Vagina (tissue), 2 donors: Measurements from ENCODE around the gene DLX1. TPM values are rescaled to one million over a fixed set of nuclear protein-coding genes. Genes with fewer than 3 reads are reported as not detected.
"Not testable (repeated sequence)": the region's sequence is repeated elsewhere in the genome, so short reads cannot be mapped to it uniquely, and the experiment has no call there.

Experiments
- DNase-seq, 2 donors: peaks; one replicate each; pipeline ENCODE4 v3.0.0-alpha.2; 2017; ENCODE audit errors: extremely low spot score in 2 of 2
- H3K27ac ChIP-seq: fragments of 200-600 bp; sonication (generic); one replicate; pipeline ENCODE4 v1.5.1; 2019
- H3K27me3 ChIP-seq: fragments of 200-600 bp; sonication (generic); one replicate; pipeline ENCODE4 v1.5.1; 2019
- H3K36me3 ChIP-seq, 2 donors: fragments of 200-600 bp; sonication (generic); one replicate each; pipeline ENCODE4 v1.5.1; 2017 to 2019
- H3K4me1 ChIP-seq: fragments of 200-600 bp; sonication (generic); one replicate; pipeline ENCODE4 v1.5.1; 2019
- H3K4me3 ChIP-seq, 2 donors: fragments of 200-600 bp; sonication (generic); 1 replicate in 1 of 2; 2 replicates in 1 of 2; pipeline ENCODE4 v1.5.1; 2016 to 2019
- H3K9me3 ChIP-seq: fragments of 200-600 bp; sonication (generic); one replicate; pipeline ENCODE4 v1.5.1; 2019
- POLR2AphosphoS5 ChIP-seq, 2 donors: sonication (generic); formaldehyde crosslinking; IDR thresholded peaks; one replicate each; pipeline ENCODE4 v1.9.0; 2017; ENCODE audit warnings: antibody characterized with exemption in 2 of 2, mild to moderate bottlenecking in 2 of 2, low read depth in 1 of 2; ENCODE audit not compliant: insufficient read depth in 1 of 2
- intact Hi-C: fragments of 100-400 bp; cut with DNase I; formaldehyde crosslinking; loops from one replicate; pipeline ENCODE4 v1.15.1; 2023
- total RNA-seq: library from RNA; depleted of rRNA; stranded (reverse); fragments of >200 nt; gene quantifications from one replicate; pipeline ENCODE4 v1.2.3, GENCODE V29; 2016
- TF ChIP-seq, protein P1 (sequence below), 3 experiments: fragments of 450-650 bp in 2 of 3; fragments of 200-600 bp in 1 of 3; sonication (generic) in 1 of 3; IDR thresholded peaks; one replicate each; pipeline ENCODE4 v1.5.1; 2017 to 2019; ENCODE audit warnings: antibody characterized with exemption in 3 of 3, mild to moderate bottlenecking in 2 of 3, moderate library complexity in 2 of 3

DLX1 gene
- total RNA-seq, 1 donor from 2014 or later: not detected

DNA sequence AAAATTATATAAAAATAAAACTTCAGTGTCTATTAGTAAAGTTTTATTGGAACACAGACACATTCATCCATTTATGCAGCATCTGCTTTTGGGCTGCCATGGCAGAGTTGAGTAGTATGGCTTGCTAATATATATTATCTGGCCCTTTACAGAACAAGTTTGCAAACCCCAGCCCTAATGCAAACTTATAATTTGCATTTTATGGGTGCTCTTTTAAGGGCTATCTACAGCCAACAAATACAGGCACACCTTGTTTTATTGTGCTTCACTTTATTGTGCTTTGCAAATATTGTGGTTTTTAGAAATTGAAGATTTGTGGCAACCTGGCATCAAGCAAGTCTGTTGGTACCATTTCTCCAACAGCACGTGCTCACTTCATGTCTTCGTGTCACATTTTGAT is 52.6 kb downstream of the DLX1 start:
- intact Hi-C loops: no loop called here

DNA sequence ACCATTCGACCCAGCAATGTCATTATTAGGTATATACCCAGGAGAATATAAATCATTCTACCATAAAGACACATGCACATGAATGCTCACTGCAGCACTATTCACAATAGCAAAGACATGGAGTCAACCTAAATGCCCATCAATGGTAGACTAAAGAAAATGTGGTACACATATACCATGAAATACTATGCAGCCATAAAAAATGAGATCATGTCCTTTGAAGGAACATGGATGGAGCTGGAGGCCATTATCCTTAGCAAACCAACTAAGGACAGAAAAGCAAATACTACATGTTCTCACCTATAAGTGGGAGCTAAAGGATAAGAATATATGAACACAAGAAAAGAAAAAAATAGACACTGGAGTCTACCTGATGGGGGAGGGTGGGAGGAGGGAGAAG is 53.4 kb downstream of the DLX1 start:
- H3K4me1 ChIP-seq, H3K27me3 ChIP-seq, H3K4me3 ChIP-seq, H3K36me3 ChIP-seq, H3K9me3 ChIP-seq, H3K27ac ChIP-seq, intact Hi-C loops, DNase-seq: not testable (repeated sequence)

More for the DNA sequence above, 52.6 kb downstream of the DLX1 start:
- TF ChIP-seq POLR2AphosphoS5 (IDR thresholded peaks at IDR 0.05; ENCODE audit: insufficient read depth in 1 of 2, low read depth in 1 of 2): no peak
- TF ChIP-seq, protein P1, sequence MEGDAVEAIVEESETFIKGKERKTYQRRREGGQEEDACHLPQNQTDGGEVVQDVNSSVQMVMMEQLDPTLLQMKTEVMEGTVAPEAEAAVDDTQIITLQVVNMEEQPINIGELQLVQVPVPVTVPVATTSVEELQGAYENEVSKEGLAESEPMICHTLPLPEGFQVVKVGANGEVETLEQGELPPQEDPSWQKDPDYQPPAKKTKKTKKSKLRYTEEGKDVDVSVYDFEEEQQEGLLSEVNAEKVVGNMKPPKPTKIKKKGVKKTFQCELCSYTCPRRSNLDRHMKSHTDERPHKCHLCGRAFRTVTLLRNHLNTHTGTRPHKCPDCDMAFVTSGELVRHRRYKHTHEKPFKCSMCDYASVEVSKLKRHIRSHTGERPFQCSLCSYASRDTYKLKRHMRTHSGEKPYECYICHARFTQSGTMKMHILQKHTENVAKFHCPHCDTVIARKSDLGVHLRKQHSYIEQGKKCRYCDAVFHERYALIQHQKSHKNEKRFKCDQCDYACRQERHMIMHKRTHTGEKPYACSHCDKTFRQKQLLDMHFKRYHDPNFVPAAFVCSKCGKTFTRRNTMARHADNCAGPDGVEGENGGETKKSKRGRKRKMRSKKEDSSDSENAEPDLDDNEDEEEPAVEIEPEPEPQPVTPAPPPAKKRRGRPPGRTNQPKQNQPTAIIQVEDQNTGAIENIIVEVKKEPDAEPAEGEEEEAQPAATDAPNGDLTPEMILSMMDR (IDR thresholded peaks at IDR 0.05): no peak
- no peaks in the 10 kb centered on the region for H3K27me3 ChIP-seq
- no peaks in the 10 kb centered on the region for H3K4me1 ChIP-seq
- no peak overlapping the region for H3K27ac ChIP-seq
- no peak overlapping the region for H3K4me3 ChIP-seq
- no peaks in the 10 kb centered on the region for H3K9me3 ChIP-seq
- no peaks in the 10 kb centered on the region for H3K36me3 ChIP-seq
- no peak for DNase-seq

Other genes starting within 250 kb of the DLX1 start
- gene SLC25A12, start 191.3 kb upstream of the DLX1 start, total RNA-seq: 26.0 TPM
- gene HAT1, start 163.0 kb upstream of the DLX1 start, total RNA-seq: 30.0 TPM
- 8.8 TPM for gene METAP1D, start 85.6 kb upstream of the DLX1 start, total RNA-seq
- gene DLX2, start 17.4 kb downstream of the DLX1 start, total RNA-seq: not detected